Forelimb muscle (tissue), 1 donor: Measurements from ENCODE around the gene KRT78. TPM values are rescaled to one million over a fixed set of nuclear protein-coding genes. Genes with fewer than 3 reads are reported as not detected.

Experiments used
- DNase-seq: peaks from one replicate; pipeline ENCODE4 v3.0.0-alpha.2; 2013; ENCODE audit warnings: low read depth
- polyA plus RNA-seq: library from polyadenylated mRNA; unstranded; fragments of 120-200 nt; gene quantifications from one replicate; pipeline ENCODE4 v1.2.1, GENCODE V29; 2013; ENCODE audit not compliant: insufficient read length

KRT78 gene
- polyA plus RNA-seq, 1 donor: not detected

- DNase-seq: no peak
Observed at GRCh38 chr12:52839436-52840105, 9.2 kb downstream of the KRT78 start.

- no peak for DNase-seq
Observed at GRCh38 chr12:52838609-52839435, 10.0 kb downstream of the KRT78 start.

GRCh38 chr12:52837781-52838608 is 10.8 kb downstream of the KRT78 start:
- DNase-seq: no peak

DNA sequence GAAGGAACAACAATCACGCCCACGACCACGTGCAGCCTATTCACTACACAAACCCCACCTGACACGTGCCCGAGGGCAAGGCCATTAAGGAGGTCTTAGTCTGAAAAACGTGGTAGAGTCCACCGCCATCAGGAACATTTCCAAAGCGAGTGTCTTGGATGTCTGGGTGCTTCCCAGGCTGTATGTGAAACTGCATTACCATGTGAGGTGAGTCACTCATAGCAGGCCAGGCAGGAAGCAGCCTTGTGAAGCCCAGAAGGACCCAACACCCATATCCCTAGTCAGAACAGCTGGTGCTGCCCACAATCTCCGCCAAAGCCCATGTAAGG is 11.4 kb downstream of the KRT78 start:
- DNase-seq: no peak

- DNase-seq: no peak
Observed at GRCh38 chr12:52836491-52837412, 12.0 kb downstream of the KRT78 start.

DNA sequence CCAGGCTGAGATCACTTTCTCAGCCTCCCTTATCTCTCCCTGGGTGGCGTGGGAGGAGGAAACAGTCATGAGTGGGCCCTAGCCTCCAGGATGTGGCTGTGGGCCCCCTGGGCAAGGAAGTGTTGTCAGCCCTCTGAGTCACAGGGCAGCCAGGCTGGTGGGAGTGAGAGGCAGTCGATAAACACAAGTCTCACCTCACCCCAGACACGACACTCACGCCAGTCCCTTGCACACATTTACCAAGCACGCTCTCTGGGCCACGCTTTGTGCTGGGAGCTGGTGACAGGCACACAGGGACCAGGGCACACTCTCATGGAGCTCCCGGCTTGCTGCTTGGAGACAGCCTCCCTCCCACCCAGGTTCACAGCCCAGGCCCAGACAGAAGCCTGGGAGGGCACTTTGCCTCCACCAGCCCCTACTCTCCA is 12.7 kb downstream of the KRT78 start:
- DNase-seq: no peak

GRCh38 chr12:52835271-52836041 is 13.3 kb downstream of the KRT78 start:
- DNase-seq: no peak

- no peak for DNase-seq
Observed at GRCh38 chr12:52834727-52835001, 14.1 kb downstream of the KRT78 start.

GRCh38 chr12:52833922-52834726 is 14.7 kb downstream of the KRT78 start, which contains the start of gene KRT79:
TSS of gene KRT79 (minus strand) at chr12:52834311. CDS start at chr12:52834260, 51 bp downstream.
- DNase-seq: no peak

GRCh38 chr12:52832985-52833905 is 15.5 kb downstream of the KRT78 start:
- no peak for DNase-seq

DNA sequence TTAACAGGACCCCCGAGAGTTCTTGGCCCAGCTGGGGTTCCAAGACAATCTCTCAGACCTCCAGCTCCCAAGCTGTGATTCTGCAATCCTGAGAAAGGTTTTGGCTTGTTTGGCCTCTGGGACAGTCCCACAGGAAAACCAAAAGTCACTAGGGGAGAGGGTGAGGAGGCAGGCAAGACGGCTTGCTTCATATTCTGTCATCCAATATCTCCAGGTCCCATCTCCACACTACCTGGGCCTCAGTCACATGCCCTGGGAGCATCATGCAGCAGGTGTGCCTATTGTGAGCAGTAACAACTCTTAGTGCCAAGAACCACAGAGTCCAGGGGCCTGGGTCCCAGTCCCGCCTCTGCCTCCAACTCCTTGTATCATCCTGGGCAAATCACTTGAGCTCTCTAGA is 16.3 kb downstream of the KRT78 start:
- DNase-seq: no peak

DNA sequence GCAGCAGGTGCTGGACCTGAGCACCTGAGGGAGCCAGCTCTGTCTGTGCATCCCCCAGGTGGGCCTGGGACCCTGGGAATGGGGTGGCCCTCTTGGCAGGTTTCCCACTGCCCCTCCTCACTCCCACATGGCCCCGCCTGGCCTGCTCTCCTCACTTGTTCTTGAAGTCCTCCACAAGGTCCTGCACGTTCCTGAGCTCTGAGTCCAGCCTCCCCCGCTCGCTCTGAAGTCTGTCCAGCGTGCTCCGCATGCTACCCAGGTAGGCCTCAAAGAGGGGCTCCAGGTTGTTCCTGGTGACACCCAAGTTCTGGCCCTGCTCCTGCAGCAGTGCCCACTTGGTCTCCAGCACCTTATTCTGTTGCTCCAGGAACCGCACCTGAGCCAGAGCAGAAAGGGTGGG is 17.5 kb downstream of the KRT78 start:
- no peak for DNase-seq

- no peak for DNase-seq
Observed at GRCh38 chr12:52829986-52830770, 18.6 kb downstream of the KRT78 start.

DNA sequence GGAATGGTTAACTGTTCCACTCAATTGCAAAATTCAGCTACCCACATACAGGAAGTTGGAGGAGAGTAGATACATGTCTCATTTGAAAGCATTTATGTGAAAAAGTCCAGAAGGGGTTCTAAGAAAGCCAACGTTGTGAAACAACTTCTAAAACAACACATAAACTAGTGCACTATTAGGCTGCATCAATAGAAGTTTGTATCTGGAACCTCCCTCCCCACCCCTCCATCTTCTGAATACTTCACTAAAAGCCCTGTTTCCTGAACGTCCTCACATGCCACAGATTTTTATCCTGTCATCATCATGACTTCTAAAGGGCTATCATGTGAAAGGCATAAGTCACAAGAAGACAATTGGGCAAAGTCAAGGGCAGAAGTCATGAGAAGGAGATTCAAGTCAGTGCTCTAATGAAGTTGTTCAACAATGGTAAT is 20.2 kb downstream of the KRT78 start:
- DNase-seq: no peak

- no peak for DNase-seq
Observed at GRCh38 chr12:52828156-52828555, 20.6 kb downstream of the KRT78 start.

DNA sequence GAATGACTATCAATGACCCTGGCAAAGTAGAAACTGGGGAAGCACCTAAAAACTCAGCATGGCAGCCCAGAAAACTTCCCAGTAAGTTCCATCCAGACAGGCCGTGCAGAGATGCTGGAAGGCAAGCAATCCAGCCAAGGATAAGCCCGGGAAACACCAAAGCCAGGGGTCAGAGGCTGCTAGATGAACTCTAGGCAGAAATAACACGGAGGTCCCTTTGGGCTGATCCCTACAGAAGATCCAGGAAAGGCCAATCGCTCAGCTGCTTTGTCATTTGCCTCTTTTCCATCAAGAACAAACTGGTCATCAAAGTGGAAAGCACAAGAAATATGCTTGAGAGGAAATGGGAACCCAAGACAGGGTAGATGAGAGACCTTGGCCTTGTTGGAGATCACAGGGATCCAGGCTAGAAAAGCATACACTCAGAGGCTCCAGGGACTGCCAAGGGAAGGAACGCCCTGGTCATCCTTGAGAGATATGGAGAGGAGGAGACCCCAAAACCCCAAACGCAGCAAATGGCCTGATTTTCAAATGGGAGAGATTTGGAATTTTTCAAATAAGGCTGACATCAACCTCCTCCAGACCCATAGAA is 21.2 kb downstream of the KRT78 start:
- DNase-seq: no peak
